GM19193 (cell line): ENCODE data around the gene MRPL54.
A peak's percentile ranks its signal among the peaks of the same experiment; 100 is the strongest.

Experiments used
- POLR2A ChIP-seq: IDR thresholded peaks from 4 replicates; pipeline ENCODE4 v1.6.1; 2011; ENCODE audit not compliant: insufficient read depth, insufficient read length; ENCODE audit errors: extremely low read depth

The MRPL54 gene

GRCh38 chr19:3762501-3763459 lies at the start of gene MRPL54:
TSS of gene MRPL54 (plus strand) at chr19:3762682. CDS start at chr19:3762701, 19 bp downstream.
- TF ChIP-seq POLR2A = peak; percentile 95

GRCh38 chr19:3716147-3716668 lies 46.3 kb upstream of the MRPL54 start:
- no peak for TF ChIP-seq POLR2A

GRCh38 chr19:3719868-3720267 lies 42.6 kb upstream of the MRPL54 start:
- TF ChIP-seq POLR2A = no peak

GRCh38 chr19:3720349-3720917 lies 42.0 kb upstream of the MRPL54 start:
- no peak for TF ChIP-seq POLR2A

- no peak for TF ChIP-seq POLR2A
These were observed 41.2 kb upstream of the MRPL54 start for GRCh38 chr19:3721131-3721886.

- TF ChIP-seq POLR2A = no peak
These were observed 40.5 kb upstream of the MRPL54 start for GRCh38 chr19:3721887-3722442.

GRCh38 chr19:3722443-3723109 lies 39.9 kb upstream of the MRPL54 start:
- TF ChIP-seq POLR2A = no peak

- no peak for TF ChIP-seq POLR2A
These were observed 39.4 kb upstream of the MRPL54 start for GRCh38 chr19:3723110-3723488.

- TF ChIP-seq POLR2A = no peak
These were observed 38.6 kb upstream of the MRPL54 start for GRCh38 chr19:3723883-3724282.

- TF ChIP-seq POLR2A = no peak
These were observed 37.4 kb upstream of the MRPL54 start for GRCh38 chr19:3725121-3725520.

- no peak for TF ChIP-seq POLR2A
These were observed 36.7 kb upstream of the MRPL54 start for GRCh38 chr19:3725640-3726310.

- no peak for TF ChIP-seq POLR2A
These were observed 32.0 kb upstream of the MRPL54 start for GRCh38 chr19:3730457-3730958.

GRCh38 chr19:3732108-3732507 lies 30.4 kb upstream of the MRPL54 start:
- TF ChIP-seq POLR2A = no peak
